ENCODE measurements around the gene PUS1.

GRCh38 chr12:131896080-131896810 is 32.8 kb upstream of the PUS1 start:
- TF ChIP-seq EZH2 (IDR thresholded peaks at IDR 0.05; ENCODE audit: low read length, unreplicated experiment) (no peak), CTCF (conservative IDR thresholded peaks at IDR 0.05; ENCODE audit: low read depth, low read length) (no peak), EZH2phosphoT487 (IDR thresholded peaks at IDR 0.05; ENCODE audit: borderline replicate concordance, low read length) (no peak)
